NCI-H1694 (cell line): Measurements from ENCODE around the gene ZFP57.

ENCODE experiments used
- DNase-seq: peaks from one replicate; lab custom pipeline; 2025; lab: John Stamatoyannopoulos, UW

Gene ZFP57

DNA sequence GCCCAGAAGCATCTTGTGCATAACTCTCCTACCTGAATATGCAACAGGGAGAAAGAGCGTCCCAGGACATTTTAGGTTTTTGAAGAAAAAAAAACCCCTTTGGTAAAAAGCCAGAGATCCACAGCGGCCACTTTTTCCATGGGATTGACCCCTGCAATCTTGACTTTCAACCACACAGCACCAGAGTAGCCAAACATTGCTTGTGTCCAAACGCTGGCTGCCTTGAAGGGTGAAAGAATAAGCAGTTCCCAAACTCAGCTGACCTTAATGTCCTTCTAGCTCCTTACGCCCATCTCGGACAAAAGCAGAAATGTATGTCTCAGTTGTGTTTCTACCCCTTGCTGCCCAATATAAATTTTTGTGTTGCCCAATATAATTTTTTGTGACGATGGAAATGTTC, 25.3 kb downstream of the ZFP57 start:
- no peak for DNase-seq

DNA sequence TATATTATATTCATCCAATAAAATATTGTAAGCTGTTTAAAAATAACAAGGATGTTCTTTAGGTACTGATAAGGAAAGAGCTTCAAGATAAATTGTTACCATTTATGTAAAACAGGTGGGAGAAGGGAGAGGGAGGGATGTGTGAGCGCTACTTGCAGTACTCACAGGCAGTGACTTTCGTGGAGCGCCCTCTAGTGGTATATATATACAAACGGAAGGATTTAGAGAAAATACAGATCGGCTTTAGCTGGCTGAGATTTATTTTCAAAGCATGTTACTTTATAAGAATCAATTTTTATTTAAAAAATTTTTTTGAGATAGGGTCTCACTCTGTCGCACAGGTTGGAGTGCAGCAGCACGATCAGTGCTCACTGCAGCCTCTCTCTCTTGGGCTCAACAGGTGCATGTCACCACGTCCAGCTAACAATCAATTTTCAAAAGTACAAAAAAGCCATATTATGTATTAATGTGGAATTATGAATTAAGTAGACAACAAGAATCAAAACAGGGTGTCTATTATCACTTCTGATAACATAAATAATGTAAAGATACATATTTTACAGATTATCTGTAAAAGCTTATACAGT, 27.4 kb downstream of the ZFP57 start:
- peak; percentile 49 for DNase-seq

DNA sequence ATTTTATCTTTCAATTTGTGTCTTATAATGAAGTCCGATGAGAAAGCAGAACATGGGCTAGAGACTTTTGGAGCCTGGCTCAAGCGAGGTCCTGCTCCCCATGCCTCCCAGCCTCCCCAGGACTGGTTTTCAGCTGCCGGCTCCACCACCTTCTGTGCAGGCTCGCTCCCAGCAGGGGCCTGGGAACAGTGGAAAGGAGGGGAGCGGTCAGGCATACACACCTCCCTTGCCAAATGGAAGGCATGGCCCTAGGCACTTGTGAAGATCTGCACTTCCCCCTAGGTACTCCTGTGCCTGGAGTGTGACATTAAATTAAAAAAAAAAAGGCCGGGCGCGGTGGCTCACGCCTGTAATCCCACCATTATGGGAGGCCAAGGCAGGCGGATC, 28.8 kb downstream of the ZFP57 start:
- DNase-seq: no peak

DNA sequence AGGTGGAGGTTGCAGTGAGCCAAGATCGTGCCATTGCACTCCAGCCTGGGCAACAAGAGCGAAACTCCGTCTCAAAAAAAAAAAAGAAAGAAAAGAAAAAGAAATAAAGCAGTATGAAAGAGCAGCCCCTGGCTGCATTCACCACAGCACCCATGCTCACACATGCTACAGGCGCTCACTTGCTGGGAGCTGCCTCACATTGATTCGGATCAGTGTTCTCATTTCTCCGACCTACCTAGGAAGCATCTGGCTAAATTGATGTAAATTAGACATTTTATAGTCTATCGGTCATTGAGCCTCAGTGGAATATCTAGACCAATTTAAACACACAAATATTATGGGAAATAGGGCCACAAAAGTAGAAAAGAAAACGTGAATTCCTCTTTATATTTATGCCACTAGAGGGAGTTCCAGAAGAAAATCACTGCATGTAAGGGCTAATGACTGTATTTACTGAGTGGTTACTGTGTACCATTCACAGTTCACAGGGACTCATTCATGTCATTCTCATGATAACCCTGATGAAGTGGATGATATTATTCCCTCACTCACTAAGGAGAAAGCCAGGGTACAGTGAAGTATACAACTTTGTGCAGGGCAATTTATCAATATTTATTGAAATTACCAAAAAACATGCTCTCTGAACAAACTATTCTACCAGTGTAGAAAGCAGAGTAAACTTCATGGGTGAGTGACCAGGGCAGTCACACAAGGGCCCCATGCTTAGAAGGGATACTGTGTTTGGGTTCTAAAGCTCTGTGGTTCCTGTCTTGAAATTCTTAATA, 29.3 kb downstream of the ZFP57 start:
- peak; percentile 6 for DNase-seq

DNA sequence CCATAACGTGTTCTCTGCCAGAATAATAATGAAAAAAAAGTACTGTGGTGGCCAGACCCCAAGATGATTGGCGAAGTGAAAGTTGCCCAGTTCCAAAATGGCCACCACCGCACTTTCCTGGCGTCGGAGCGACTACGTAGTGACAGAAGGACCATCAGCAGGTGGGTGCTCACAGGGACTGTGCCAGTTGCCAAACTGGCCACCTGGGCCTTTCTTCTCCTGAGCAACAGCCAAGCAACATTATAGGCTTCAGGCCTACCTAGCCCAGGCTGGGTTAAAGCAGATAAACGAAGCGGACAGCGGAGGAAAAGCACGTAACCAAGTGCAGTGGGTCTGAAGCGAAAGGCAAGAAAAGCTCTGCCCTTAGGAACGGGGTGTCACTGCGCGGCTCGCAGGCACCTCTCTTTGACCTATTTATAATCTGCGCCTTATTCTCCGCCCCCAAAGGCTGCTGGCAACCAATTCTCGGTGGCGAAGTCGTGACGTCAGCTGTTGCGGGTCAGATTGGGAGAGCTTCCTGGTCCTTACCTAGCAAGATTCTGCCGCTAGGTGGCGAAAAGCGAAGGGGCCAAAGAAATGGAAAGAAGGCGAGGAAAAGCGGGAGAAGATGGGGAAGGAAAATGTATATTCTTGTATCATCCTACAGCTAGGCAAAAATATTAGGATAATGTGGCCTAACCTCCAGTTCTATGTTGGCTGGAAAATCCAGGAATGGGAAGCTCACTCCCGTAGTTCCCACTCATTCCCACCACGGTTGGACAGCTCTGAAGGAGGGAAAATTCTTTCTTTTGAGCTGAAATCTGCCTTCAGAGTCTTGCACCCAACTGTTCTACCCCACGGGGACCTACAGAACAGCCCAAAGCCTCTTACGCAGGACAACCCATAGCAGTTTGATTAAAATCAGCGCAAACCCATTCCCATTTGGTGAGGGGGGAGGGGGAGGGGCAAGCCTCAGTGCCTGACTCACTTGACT, 31.0 kb downstream of the ZFP57 start:
- peak; percentile 93 for DNase-seq

DNA sequence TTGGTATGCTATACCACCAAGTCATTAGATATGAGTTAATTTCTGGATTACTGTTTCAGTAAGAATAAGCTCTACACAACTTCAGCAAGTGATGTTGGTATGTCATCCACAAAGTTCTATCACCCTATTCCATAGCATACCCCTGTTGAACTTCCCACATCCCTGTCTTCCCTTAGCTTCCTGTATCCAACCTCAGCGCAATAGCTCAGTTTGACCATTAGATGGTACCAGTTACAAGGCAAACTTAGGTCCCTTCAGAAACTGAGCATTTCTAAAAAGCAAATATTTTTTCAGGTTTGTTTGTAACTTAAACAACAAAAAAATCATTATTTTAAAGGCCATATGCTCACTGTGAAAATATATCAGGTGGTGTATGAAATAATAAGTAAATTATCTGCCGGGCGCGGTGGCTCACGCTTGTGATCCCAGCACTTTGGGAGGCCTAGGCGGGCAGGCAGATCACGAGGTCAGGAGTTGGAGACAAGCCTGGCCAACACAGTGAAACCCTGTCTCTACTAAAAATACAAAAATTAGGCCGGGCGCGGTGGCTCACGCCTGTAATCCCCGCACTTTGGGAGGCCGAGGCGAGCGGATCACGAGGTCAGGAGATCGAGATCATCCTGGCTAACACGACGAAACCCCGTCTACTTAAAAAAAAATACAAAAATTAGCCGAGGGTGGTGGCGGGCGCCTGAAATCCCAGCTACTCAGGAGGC, 32.9 kb downstream of the ZFP57 start:
- DNase-seq: peak; percentile 6

DNA sequence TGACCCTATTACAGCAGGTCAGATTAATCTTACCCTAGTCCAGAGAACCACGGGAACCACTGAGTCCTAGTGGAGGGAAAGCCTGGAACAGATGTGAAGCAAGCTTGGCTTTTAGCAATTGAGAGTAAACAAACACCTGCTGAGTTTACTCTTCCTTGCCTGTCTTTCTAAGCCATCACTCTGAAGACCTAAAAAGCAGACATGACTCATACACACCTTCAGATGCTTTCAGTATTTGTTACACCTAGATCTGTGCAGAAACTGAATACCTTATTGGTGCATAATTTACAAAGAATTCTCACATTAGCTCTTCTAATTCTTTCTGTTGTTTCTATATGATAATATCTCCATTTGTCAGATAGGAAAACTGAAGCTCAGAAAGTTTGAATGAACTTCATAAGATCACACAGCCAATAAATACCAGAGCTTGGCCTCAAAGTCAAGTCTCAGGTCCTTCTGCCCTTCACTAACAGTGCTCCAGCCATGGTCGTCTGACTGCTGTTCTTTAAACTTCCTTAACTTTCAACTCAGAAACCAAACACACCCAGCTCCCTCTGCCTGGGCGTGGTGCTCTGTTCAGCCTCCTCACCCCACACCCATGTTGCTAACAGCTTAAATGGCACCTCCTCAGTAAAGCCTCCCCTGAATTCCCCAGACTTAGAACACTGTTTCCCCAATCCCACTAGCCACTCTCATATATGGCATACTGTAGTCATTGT, 39.4 kb downstream of the ZFP57 start:
- no peak for DNase-seq

DNA sequence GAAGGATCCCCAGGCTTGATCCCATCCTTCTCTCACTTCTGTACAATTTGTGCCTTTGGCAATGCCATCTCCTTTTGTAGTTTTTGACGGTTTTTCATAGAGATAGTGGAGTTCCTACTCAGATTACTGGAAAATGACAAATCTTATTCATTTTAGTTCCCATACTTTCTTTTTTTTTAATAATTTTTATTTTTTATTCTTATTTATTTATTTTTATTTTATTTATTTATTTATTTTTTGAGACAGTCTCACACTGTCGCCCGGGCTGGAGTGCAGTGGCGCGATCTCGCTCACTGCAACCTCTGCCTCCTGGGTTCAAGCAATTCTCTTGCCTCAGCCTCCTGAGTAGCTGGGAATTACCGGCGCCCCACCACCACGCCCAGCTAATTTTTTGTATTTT, 43.7 kb downstream of the ZFP57 start:
- no peak for DNase-seq

DNA sequence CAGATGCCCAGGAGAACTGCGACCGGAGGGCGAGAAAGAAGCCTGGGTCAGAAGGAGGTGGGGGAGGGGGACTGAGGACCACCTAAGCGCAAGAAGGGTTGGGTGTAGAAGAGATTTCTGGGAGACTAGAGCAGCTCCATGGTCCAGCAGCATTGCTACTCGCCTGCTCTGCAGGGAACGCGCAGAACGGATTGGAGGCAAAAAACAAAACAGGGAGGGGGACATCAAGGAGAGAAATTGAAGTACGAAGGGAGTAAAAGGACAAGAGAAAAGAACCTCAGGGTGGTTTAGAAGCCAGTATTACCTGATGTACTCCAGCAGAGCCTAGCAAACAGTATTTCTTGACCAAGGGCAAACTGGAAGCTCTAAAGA, 47.4 kb downstream of the ZFP57 start:
- DNase-seq: no peak

DNA sequence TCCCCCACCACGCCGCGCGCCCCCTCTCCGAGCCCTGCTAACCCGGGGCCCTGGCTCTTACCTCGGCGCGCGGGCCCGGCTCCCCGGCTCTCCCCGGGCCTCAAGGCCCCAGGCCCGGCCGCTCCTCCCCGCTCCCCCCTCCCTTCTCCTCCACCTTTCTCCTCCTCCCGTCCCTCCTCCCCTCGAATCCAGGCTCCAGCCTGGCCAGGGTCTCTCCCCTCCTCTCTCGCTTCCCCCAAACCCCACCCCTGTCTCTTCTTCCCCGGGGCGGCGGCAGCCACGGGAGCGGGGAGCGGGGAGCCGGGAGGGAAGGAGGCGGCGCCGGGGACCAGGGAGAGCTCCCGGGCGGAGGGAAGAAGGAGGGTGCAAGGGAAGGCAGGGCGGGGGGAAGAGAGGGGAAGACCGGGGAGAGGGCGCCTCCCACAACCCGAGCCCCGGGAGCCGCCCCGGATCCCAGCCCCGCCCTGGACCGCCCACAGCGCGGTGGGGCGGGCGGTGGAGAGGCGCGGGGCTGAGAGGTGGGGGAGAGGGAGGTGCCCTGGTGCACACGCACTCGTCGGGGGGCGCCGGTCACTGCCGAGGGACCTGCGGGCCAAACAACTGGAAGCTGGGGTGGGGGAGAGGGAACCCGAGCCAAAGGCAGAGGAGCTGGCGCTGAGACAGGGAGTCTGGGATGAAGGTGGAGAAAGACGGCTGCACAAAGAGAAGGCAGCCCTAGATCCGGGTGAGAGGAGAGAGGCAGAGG, 48.0 kb downstream of the ZFP57 start, which contains the start of gene GABBR1:
Gene GABBR1 (minus strand): TSS at position 395 of the 745 bp plus-strand sequence. CDS start 798 bp downstream, outside the sequence.
- DNase-seq: peak; percentile 57

DNA sequence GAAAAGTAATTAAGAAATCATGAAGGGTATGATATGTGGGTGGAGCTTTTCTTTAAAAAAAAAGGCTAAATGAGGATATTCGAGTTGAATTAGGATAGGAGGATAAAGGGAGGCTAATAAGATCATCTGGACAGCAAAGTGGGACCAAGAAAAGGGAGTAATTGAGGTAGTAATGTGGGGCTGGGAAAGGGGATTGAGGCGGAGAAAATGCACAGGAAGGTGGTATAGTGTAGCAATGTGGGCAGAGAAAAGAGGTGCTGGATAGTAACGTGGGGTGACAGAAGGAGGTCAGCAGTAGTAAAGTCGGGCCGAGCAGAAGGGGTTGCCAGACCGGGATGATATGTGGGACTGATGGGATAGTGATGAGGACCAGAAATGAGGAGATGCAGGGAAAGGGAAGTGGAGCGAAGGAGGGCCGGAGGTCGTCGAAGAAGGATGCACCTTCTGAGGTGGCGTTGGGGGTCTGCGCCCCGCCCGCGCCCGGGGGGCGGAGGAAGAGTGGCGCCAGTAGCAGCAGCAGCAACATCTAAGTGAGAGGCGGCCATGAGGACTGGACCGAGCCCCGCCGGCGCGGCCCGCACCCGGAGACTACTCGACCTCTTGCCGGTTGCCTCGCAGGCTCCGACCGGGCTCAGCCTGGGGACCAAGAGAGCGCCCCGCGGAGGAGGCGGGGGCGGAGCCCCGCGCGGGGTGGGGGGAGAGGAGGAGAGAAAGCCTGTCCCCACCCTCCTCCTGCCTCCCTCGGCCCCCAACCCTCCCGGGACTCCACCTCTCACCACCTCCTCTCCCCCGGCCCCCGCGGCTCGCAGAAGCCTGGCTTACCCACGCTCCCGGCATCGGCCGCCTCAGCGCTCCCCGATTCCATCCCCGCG, 48.9 kb downstream of the ZFP57 start:
- DNase-seq: peak; percentile 15

DNA sequence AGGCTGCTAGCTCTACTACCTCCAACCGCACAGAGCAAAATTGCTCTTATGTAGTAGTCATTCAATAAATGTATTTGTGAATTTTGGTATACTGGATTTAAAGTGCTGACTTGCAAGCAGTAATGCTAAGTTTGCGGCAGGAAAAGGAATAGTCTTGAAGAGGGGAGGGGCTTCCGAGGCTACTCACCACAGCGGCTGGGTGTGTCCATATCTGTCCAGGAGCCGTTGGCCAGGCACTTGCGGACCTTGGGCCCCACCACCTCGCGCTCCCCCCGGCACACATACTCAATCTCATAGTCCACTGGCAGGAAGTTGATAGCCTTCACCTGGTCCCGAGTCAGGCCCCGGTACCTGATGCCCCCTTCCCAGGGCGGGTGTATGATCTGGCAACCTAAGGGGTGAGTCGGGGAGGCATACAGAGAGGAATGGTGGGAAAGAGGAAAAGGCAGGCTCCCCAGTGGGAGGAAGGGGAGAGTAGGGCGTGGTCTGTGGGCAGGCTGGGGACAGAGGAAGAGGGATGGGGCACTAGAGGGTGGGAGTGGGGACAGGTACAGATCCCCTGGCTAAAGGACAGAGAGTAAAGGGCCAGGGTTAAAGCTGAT, 49.6 kb downstream of the ZFP57 start:
- no peak for DNase-seq

DNA sequence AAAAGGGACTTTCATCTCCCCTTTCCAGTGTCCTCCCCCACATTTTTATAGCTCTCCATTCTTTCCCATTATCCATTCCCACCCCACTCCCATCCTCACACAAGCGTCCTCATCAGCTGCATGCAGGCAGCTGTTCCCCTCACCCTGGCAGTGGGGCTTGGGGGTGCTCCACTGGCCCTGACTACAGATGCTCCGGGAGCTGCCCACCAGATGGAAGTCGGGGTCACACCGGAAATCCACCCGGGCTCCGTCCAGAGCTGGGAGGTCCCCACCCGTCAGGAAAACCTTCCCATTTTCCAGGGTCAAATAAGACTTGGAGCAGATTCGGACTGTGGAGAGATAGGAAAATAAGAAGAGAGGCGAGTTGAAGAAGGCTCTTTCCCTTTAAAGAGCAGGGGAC, 50.6 kb downstream of the ZFP57 start:
- no peak for DNase-seq

DNA sequence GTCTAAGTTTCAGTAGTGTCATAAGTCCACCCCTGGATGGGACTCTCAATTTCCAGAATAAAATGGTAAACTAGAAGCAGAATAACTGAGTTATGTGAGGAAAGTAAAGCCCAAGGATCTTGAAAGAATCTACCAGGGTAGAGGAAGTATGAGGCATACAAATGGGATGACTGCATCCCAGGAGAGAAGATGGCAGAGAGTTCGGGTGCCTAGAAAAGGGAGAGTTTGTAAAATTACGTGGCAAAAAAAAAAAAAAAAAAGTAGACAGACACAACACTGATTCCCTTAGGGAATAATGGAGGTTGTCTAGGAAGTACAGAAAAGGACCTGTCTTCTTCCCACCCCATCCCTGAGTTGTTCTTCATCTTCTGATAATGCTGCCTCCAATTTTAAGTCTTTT, 51.4 kb downstream of the ZFP57 start:
- no peak for DNase-seq

DNA sequence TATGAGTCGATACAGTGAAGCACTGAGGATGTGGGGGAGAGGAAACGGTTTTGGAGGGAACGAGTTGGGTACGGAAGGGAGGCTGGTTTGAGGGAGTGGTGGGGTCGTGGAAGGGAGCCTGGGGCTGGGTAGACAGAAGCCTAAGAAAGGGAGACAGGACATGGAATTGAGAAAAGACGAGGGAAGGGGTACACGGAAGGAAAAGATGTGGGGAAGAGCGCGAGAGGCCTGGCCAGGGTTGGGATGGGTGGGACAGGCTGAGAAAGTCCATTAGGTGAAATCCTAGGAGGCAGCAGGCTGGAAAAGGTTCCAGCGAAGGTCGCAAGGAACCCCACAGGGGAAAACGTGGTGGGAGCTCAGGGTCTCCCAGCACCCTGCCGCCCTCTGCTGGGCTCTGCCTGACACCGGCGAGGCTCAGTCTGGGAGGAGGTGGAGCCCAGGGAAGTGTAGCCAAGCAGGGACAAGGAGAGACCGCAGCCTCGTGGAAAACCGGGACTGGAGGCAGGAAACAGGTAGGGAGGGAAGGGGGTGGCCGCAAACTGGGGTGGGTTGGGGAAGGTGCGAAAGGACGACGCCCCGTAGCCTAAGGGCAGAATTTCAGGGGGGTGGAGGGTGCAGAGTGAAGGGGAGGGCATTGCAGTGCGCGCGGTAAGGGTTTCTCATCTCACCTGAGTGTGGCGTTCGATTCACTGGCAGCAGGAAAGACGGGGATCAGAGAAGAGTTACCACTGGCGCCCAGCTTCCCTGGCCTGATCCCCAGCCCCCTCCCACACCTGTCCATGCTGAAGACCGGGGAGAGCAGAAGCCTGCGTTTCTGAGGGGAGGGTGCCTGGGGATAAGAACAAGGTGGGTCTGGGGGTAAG, 52.3 kb downstream of the ZFP57 start:
- peak; percentile 67 for DNase-seq

DNA sequence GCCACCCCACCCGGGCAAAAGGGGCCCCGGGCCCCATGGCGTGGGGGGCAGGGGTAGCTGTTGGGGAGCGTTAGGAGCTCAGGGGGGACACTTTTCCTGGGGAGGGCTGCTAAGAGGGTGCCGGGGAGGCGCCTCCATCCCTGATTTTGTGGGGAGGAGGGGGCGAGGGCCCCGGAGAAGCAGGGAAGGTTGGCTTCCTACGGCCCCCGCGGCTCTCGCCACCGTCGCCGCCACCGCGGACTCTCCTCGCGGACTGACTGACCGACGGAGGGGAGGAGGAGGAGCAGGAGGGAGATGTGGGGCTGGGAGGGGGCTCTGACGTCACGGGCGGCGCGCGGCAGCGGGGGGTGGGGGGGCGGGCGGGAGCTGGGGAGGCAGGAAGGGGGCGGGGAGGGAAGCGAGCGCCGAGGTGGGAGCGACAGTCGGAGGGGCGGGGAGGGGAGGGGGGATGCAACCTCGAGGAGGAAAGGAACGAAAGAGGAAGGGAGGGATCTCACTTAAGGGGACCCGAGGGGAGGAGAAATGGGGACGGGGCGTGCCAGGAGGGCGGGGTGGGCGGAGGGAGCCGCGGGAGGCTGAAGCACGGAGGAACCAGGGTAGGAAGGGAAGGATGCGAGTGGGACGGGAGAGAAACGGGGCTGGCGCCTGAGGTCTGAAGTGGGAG, 53.1 kb downstream of the ZFP57 start:
- DNase-seq: no peak

DNA sequence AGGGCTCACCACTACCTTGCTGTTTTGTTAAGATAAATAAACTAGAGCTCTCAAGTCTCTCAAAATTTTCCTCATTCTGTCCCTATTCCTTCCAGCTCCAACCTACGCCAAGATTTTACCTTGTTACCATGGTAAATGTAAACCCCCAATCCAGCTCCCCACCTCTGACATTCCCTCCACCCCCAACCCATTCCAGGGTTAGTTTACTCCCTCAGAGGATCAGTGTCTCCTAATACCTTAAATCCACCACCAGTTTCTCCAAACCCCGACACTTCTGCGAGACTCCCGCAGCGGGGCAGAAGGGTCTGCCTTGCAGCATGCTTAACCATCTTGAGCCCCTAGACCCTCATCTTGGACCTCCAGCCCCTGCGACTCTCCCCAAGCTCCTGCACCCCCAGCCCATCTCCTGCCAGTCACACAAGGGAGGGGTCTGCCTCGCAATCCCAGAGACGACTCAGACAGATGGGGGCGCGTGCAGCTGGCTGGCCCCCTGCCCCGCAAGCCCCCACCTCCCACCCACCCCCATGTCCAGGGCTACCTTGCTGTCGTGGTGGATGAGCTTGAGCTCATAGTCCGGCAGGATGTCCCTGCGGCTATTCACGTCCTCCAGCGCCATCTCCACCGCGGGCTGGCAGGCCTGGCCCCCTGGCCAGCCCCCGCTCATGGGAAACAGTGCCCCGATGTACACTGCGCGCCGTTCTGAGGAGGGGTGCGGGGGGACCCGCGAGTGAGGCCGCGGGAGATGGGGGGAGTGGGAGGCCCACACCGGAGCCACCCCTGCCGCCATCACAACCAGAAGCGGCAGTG, 53.8 kb downstream of the ZFP57 start:
- no peak for DNase-seq
